NCI-H187 treated with DMSO at 0.1 percent for 48 hours (cell line): ENCODE data around the gene KCNQ1.

Source experiments
- DNase-seq: peaks from one replicate; lab custom pipeline; 2025; lab: John Stamatoyannopoulos, UW

KCNQ1 gene

DNA sequence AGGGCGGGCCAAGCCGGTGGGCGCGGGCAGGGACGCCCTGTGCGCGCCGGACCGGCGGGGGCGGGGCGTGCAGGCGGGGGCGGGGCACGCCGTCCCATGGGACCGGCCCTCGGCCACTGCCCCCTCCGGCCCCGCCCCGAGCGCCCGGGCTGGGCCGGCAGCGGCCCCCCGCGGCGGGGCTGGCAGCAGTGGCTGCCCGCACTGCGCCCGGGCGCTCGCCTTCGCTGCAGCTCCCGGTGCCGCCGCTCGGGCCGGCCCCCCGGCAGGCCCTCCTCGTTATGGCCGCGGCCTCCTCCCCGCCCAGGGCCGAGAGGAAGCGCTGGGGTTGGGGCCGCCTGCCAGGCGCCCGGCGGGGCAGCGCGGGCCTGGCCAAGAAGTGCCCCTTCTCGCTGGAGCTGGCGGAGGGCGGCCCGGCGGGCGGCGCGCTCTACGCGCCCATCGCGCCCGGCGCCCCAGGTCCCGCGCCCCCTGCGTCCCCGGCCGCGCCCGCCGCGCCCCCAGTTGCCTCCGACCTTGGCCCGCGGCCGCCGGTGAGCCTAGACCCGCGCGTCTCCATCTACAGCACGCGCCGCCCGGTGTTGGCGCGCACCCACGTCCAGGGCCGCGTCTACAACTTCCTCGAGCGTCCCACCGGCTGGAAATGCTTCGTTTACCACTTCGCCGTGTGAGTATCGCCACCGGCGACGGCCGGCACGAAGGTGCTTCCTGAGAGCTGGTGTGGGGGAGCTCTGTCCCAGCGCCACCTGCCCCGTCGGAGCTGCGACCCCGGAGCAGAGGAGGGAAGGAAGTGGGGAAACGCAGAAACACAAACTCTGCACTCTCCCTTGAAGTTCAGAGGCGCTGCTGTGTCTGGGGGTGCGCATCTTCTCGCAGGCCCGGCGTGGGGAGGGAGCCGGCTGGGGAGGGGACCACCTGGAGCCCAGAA, at the start of gene KCNQ1:
Gene KCNQ1 (plus strand): TSS at position 188 of the 925 bp plus-strand sequence. CDS start 91 bp downstream, at position 279.
- DNase-seq = no peak

GRCh38 chr11:2395211-2395730, 49.5 kb upstream of the KCNQ1 start:
- DNase-seq = no peak

- no peak for DNase-seq
Measured at GRCh38 chr11:2395856-2396255, 49.0 kb upstream of the KCNQ1 start.

GRCh38 chr11:2396471-2396870, 48.3 kb upstream of the KCNQ1 start:
- DNase-seq = no peak

DNA sequence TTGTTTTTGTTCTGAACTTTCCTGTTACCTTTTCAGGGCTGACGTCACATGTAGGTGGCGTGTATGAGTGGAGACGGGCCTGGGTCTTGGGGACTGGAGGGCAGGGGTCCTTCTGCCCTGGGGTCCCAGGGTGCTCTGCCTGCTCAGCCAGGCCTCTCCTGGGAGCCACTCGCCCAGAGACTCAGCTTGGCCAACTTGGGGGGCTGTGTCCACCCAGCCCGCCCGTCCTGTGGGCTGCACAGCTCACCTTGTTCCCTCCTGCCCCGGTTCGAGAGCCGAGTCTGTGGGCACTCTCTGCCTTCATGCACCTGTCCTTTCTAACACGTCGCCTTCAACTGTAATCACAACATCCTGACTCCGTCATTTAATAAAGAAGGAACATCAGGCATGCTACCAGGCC, 47.8 kb upstream of the KCNQ1 start:
- DNase-seq = no peak

DNA sequence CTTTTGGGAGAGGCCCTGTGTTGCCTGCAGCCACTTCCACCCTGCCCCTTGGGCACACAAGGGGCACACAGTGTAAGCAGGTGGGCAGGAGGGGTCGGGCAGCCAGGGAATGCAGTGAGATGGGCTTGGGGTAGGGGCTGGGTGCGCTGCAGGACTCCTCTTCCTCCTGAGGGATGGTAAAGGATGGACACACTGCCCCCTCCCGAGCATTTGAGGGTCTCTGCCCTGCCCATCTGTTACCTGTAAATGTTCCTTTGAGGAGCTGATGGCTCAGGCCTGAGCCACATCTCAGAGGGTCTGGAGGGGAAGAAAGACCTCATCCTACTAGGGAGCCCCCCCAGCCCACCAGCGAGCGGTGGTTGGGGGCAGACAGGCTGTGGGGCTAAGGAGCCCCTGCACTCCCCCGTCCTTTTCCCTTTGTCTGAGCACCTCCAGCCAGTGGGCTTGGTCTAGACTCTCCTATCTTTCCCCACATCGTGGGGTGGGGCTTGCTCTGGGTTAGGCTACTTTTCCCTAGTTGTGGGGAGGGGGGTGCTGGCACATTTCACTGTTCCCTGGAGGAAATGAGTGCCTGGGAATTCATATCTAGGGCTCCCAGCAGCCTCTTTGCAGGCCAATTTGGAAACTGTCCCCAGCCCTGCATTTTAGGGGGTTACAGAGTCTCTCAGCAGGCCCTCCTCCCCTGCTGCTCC, 46.0 kb upstream of the KCNQ1 start:
- no peak for DNase-seq

DNA sequence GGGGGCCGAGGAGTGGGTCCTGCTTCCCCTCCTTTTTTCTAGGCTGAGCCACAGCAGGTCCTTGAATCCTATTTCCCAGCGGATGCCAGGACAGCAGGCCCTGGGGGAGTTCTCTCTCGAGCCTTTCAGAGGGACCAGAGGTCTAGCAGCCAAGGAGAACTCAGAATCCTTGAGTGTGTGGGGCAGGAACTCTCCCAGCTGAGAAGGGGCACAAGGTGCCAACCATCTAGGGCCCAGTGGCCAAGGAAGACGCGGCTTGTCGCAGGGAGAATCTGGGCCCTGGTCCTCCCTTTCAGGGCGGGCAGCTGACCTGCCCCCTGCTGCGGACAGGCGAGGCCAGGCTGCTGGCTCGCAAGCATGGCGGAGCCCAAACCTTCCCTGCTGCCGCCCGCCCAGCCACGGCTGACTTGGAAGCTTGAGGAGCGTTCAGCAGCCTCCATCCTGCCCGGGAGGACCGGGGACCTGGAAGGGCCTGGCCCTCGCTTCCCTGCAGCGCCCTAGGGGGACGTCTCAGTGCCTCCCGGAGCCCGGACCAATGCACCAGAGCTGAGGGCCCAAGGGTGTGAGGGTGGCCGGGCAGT, 45.2 kb upstream of the KCNQ1 start:
- DNase-seq = no peak

- peak; percentile 98 for DNase-seq
Measured at GRCh38 chr11:2400069-2400761, 44.6 kb upstream of the KCNQ1 start, which contains the start of gene TSSC4. Gene TSSC4, plus strand, starts transcription at chr11:2400750. Its CDS starts 1,884 bp downstream, at chr11:2402634.

- DNase-seq = no peak
Measured at GRCh38 chr11:2400762-2401435, 43.9 kb upstream of the KCNQ1 start.

- DNase-seq = no peak
Measured at GRCh38 chr11:2401436-2401984, 43.3 kb upstream of the KCNQ1 start.

DNA sequence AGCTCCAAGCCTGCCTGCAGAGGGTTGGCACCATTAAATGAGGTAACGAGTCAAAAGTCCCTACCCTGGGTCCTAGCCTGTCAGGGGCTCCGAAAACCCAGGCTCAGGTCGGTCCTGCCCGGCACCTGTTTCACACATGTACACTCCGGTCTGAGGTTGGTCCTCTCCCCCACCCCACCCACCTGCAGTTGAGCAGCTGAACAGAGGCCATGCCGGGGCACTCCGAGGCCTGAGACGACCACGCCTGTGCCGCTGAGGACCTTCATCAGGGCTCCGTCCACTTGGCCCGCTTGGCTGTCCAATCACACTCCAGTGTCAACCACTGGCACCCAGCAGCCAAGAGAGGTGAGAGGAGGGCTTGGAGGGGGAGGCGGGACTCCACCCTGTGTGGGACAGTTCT, 42.7 kb upstream of the KCNQ1 start:
- DNase-seq = no peak

DNA sequence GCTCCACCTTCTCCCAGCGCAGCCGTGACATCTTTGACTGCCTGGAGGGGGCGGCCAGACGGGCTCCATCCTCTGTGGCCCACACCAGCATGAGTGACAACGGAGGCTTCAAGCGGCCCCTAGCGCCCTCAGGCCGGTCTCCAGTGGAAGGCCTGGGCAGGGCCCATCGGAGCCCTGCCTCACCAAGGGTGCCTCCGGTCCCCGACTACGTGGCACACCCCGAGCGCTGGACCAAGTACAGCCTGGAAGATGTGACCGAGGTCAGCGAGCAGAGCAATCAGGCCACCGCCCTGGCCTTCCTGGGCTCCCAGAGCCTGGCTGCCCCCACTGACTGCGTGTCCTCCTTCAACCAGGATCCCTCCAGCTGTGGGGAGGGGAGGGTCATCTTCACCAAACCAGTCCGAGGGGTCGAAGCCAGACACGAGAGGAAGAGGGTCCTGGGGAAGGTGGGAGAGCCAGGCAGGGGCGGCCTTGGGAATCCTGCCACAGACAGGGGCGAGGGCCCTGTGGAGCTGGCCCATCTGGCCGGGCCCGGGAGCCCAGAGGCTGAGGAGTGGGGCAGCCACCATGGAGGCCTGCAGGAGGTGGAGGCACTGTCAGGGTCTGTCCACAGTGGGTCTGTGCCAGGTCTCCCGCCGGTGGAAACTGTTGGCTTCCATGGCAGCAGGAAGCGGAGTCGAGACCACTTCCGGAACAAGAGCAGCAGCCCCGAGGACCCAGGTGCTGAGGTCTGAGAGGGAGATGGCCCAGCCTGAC, 41.7 kb upstream of the KCNQ1 start:
- no peak for DNase-seq

DNA sequence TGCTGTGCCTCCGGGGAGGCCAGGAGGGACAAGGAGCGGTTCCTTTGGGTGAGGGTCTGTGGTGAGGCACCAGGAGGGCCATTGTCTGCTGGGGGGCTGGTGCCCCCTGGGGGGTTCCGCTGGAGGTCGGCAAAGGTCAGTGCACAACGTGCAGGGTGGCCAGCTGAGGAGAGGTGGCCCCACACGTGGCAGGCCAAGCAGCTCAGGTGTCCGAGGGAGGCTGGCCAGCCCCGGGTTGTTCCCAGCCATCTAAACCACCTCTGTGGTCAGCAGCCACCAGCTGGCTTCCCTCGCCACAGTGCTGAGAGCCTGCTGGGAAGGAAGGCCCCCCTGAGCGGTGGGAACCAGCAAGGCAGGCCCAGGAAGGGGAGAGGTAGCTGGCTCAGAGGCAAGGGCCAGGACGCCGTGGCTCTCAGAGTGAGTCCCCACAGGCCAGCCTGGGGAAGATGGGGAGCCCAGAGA, 40.0 kb upstream of the KCNQ1 start:
- DNase-seq = no peak

DNA sequence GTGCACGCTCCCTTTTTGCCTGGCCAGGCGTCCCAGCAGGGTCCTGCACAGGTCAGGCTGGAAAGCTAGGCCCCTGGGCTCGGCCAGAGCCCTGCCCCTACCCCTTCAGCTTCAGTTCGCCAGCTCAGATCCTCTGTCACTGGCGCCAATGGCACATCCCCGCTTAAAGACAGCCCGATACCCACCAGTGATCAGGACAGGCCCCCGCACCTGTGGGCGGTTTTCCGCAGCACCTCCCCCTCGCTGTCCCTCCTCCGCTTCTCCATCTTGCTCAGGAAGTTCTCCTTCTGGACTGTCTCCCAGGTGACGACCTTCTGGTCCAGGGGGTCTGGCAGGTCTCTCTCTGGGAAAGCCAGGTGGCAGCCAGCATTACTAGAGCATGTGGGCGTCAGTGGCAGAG, 38.4 kb upstream of the KCNQ1 start:
- DNase-seq = no peak

GRCh38 chr11:2406878-2407410, 37.9 kb upstream of the KCNQ1 start:
- DNase-seq = no peak

DNA sequence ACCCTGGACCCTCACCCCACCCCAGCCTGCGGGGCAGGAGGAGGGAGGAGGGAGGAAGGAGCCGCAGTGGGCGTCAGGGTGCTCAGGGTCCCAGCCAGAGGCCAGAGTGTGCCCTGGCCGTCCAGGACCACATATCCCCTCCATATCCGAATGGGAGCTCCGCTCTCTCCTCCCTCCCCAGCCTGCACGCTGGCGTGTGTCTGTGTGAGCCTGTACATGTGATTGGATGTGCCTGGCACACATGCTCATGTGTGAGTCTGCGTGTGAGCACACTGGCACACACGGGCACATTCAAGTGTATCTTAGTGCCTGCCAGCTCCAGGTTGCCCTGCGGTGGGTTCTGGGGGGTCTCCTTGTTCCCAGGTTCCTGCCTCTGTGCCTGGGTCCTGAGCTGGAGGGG, 36.1 kb upstream of the KCNQ1 start:
- DNase-seq = no peak

GRCh38 chr11:2409126-2409525, 35.7 kb upstream of the KCNQ1 start:
- no peak for DNase-seq

DNA sequence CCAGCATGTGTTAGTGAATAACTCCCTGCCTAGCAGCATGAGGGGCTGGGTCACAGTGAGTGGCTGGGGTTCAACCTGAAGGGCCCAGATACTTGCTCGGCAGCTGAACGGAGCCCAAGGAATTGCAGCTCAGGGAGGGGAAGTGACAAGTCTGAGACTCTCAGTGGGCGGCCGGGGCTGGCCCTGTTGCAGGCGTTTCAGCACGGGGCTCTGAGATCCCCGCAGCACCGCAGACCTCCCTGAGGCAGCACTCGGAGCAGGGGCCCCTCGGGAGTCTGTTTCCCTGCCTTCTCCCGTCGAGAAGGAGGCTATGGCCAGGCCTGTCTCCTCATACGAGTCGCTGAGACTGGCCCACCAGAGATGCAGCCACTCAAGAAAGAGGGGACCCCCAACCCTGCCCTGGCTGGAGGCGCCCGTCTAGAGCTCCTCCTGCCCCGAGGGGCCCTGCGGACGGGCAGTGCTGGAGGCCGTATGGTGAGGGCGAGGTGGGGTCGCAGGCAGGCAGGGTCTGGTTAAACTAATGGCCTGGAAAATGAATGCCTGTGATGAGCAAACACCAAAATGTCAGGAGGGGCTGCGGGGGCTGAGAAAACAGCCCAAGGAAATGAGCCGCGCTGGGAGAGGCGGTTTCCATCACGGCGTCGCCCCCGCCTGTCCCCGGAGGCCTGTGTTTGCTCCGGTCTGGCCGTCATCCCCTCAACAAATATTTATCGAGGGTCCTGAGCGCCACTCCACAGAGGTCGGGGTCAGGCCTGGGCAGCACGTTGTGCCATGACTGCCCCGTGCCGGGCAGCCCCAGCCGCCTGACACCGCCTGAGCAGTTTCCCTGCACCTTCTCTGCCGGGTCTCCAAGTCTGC, 35.0 kb upstream of the KCNQ1 start:
- no peak for DNase-seq

GRCh38 chr11:2410616-2411015, 34.2 kb upstream of the KCNQ1 start:
- no peak for DNase-seq
